ENCODE data around the gene LRP1B.

- TF ChIP-seq CTCF (conservative IDR thresholded peaks at IDR 0.05; ENCODE audit: low read length) (no peak), EZH2phosphoT487 (IDR thresholded peaks at IDR 0.05; ENCODE audit: borderline replicate concordance) (no peak)
Measured at GRCh38 chr2:140528982-140529381, 1601.8 kb downstream of the LRP1B start.
